ENCODE measurements around the gene ZIM2. TPM values are rescaled to one million over a fixed set of nuclear protein-coding genes. Genes with fewer than 3 reads are reported as not detected.

Gene ZIM2
- total RNA-seq, result not detected in 2 replicates

DNA sequence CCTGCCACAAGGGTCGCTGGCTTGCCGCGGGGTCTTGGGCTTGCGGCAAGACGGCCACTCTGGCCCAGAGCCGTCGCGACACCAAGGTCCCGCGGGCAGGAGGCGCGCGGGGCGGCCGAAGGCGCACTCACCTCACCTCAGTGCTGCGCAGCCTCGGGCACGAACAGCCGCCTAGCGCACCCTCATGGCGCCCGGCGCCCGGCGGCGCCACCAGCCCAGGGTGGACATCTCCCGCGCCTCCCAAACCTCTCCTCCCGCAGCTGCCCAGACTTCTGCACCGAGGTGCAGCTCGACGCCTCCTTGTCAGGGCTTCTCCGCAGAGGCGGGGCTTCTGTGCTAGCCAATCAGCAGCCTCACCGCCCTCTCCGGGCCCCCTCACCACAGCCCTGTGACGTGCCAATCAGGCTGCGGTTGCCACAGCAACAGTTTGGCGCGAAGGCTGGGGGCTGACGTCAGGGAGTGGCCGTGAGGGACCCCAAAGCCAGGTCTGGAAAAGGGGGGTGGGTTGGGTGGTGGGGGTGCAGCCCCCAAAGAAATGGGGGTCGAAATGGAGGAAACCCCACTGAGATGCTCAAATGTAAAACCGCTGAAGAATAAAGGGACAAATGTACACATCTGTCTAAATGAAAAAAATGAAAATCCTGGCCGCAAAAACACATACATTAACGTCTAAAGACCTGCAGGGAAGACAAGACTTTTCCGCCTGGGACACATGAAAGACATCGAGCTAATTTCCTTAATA is at the start of gene ZIM2, which contains the start of gene PEG3:
Gene ZIM2 (minus strand): TSS at position 276 of the 742 bp plus-strand sequence. CDS start 16,449 bp downstream, outside the sequence.
Gene PEG3 (minus strand): TSS at position 276 of the 742 bp plus-strand sequence. CDS start 16,071 bp downstream, outside the sequence.

Other genes starting within 250 kb of the ZIM2 start
- gene ZNF71, start 245.4 kb downstream of the ZIM2 start, total RNA-seq, result 8.1 and 10.9 TPM in 2 replicates
- gene SMIM17, start 197.6 kb downstream of the ZIM2 start, total RNA-seq, result 0.13 TPM in 1 of 2 replicates, not detected in the other
- 0.65 and 1.3 TPM in 2 replicates for gene ZNF835, start 169.0 kb downstream of the ZIM2 start, total RNA-seq
- 3.5 and 4.6 TPM in 2 replicates for gene PEG3, start within 50 bp of the ZIM2 start, total RNA-seq